ENCODE results near the gene C16orf78.
"Not testable (repeated sequence)": the region's sequence is repeated elsewhere in the genome, so short reads cannot be mapped to it uniquely, and the experiment has no call there.

C16orf78 gene

GRCh38 chr16:49349446-49350168 lies 24.0 kb upstream of the C16orf78 start:
- no peak for DNase-seq (ENCODE audit: low spot score)

DNA sequence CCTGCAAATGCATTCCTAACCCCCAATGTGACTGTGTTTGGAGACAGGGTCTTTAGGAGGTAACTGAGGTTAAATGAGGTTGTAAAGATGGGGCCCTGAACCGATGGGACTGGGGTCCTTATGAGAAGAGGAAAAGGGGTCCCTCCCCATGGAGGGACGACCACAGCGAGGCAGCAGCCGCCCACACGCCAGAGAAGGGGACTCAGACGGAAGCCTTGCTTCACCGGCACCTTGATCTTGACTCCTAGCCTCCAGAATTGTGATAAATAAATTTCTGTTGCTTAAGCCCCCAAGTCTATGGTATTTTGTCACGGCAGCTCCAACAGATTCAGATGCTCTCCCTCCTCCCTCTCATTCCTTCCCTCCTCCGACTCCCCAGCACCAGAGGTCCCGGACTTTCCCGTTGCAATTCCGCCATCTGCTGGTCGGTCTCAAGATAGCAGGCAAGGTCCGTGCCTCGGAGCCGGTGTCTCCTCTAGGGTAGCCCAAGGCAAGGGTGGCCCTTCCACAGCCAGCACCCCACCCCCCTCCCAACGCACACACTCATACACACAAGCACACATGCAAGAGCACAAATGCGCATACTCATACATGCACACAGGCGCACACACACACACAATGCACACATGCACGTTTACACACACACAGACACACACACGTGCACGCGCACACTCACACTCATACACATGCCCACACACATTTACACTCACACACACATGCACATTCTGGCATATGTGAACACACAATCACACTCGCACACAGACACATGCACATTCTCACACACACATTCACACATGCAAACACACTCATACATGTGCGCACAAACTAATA lies 23.1 kb upstream of the C16orf78 start:
- peak; percentile 75 for DNase-seq (ENCODE audit: low spot score)

DNA sequence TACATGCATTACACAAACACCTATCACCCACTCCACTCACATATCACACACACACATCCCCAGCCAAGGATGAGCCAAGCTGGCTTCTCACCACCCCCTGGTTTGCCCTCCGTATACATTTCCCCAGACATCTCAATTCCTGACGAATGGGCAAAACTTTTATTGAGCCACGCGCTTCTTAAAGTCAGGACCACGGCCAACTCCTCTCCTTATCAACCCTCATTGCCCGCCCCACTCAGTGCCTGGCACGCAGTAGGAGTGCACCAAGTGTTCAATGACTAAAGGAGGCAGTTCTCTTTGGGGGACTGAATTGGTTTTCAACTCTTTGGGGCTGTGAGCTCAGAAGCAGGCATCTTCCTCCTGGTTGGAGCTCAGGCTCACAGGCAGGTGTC lies 22.5 kb upstream of the C16orf78 start:
- no peak for DNase-seq (ENCODE audit: low spot score)

DNA sequence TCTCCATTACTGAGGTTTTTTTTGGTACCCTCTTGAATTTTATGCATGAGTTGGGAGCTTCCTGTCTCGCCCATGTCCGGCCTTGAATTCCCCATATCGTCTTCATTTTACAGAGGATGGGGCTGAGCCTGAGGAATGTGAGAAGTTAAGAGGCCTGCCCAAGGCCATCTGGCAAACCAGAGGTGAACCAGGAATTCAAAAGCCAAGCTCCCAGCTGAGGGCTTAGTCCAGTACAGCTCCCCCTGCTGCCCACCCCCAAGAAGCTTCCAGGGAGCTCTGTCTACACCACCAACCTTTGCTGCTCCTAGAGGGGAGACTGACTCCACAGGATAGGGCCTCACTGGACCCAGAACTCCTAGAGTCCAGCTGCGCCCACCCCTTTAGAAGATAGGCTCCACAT lies 20.7 kb upstream of the C16orf78 start:
- DNase-seq (ENCODE audit: low spot score): peak; percentile 10

DNA sequence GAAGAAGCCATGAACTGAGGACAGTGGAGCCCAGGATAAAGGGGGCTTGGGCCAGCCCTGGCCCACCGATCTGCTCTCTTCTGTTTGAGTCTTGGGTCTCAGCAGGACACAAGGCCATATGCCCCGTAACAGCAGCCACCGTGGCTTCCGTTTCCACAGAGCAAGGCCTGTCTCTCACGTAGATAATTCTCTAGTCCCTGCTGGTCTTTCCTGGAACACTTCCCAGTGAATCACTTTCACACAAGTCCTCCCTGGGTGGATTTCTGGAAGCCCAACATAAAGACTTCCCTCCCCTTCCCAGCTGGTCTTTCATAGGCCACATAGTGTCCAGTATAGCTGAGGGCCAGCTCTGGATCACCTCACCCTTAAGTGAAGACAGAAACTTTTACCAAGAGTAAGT lies 19.9 kb upstream of the C16orf78 start:
- DNase-seq (ENCODE audit: low spot score): no peak

DNA sequence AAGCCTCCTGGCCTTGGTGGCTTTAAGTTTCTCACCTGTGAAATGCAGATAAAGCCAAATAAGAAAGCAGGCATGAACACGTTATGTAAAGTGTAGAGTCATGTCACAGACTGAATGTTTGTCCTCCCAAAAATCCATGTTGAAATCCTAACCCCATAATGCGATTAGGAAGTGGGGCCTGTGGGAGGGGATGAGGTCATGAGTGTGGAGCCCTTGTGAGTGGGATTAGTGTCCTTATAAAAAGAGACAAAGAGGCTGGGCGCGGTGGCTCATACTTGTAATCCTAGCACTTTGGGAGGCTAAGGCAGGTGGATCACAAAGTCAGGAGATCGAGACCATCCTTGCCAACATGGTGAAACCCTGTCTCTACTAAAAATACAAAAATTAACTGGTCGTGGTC lies 19.5 kb upstream of the C16orf78 start:
- no peak for DNase-seq (ENCODE audit: low spot score)

DNA sequence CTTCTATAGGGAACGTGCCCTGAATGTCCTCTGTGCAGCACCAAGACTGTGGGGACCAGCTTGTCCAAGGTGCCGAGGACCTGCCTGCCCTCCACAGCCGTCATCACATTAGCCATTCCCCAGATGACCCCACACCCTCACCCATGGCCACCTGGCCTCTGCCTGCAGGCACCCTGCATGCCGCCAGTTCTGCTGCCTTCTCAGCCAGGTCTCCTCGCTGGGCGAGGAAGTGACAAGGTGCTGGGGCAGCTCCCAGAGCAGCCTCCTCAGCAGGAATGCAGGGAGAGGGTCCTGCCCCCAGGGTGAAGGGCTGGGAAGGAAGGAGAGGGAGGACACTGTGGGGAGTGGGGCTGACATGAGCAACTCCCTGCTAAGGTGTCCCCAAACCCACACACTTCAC lies 18.6 kb upstream of the C16orf78 start:
- no peak for DNase-seq (ENCODE audit: low spot score)

DNA sequence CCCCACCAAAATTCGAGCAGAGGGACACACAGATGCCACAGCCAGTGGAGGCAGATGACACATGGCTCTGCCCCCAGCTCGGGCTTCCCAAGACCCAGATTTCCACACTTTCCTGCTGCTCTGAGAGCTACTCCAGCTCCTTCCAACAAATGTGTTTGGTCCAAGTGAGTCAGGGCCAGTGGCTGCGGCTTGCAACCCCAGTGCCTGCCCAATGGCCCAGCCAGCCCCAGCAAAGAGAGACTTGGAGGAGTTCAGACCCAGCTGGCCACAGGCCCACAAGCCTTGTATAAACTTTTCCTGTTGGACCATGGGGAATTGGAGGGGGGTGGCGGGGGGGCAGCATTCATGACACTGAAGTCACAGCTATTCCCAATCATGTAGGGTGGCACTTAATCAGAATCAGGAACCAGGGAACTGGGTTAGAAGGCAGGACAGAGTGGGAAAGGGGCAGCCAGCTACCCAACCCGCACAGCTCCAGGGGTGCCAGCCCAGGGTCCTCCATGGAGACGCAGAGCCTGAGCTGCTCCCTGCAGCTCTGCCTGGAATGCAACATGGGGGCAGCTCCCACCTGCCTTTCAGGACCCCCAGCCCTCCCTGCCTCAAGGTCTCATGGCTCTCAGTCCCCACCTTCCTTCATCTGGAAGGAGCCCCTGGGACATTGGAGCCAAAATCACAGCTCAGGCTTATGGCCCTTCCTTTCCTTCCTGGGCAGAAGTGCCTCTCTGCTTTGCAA lies 17.5 kb upstream of the C16orf78 start:
- DNase-seq (ENCODE audit: low spot score): no peak

DNA sequence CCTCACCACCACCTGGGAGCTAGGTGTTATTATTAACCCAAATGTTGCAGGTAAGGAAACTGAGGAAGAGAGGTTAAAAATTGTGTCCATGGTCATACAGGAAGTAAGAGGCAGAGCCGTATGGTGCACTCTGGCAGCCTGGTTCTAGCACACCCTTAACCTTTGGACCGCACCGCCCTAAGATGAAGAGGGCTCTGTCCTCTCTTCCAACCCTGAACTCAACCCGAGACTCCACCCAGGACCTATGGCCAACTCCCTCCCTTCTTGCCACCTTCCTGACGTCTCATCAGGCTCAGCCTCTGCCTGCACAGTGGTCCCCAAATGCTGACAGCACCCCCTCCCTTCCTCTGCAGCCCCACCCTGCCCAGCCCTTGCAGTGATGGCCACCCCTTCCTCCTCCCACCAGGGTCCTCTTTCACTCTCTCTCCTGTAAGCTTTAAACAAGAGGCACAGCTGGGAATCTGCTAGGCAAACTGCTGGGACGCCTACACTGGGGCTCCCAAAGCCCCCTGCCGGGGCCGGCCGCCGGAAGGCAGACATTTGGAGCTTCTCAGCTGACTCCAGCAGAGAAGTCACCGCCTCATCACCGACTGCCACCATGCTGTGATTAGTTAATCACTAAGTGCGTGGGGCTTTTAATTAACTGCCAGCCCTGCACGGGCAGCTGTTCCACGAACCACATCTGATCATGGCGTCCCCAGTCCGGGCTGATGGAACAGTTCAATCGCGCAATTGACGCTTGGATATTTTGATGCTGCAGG lies 16.7 kb upstream of the C16orf78 start:
- DNase-seq (ENCODE audit: low spot score): no peak

DNA sequence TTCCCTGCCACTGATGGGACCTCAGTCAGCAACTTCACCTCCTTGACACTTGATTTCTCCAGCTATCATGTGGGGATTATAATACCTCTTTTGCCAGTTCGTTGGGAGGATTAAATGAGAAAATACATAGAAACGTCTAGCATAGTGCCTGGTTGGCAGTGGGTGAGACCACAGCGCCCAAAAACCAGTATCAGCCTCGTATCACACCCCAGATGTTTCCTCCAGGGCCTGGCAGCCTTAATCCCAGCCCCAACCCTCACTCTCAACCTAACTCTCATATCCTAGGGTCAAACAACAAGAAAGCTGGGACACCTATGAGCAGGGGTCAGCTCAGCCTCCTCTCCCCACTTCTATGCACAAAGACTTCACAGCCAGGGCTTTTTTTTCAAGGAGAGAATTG lies 14.0 kb upstream of the C16orf78 start:
- DNase-seq (ENCODE audit: low spot score): no peak

DNA sequence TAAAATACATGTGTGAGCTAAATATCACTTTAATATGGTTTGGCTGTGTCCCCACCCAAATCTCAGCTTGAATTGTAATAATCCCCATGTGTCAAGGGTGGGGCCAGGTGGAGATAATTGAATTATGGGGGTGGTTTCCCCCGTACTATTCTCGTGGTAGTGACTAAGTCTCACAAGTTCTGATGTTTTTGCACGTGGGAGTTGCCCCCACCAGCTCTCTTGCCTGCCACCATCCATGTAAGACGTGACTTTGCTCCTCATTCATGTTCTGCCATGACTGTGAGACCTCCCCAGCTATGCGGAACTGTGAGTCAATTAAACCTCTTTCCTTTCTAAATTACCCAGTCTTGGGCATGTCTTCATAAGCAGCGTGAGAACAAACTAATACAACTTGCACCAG lies 11.9 kb upstream of the C16orf78 start:
- not testable (repeated sequence) for DNase-seq (ENCODE audit: low spot score)

DNA sequence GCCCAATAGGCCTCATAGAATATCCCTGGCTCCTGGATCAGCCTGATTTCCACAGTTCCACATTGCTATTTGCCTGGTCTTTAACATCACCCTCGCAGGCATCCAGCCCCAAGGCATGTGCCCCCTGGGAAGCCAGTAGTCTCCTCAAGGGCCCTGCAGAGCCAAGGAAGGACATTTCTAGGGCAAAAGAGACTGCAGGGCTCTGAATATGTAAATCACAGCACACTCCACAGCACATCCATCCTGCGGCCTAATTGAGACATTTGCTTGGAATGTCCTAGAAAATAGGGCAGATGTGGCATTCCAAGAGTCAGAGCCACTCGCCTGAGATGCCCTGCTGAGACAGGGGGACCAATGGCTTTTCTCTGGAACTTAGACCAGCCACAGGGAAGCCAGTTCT lies 11.4 kb upstream of the C16orf78 start:
- no peak for DNase-seq (ENCODE audit: low spot score)

- DNase-seq (ENCODE audit: low spot score): no peak
Observed at GRCh38 chr16:49365711-49366509, 7.7 kb upstream of the C16orf78 start.

DNA sequence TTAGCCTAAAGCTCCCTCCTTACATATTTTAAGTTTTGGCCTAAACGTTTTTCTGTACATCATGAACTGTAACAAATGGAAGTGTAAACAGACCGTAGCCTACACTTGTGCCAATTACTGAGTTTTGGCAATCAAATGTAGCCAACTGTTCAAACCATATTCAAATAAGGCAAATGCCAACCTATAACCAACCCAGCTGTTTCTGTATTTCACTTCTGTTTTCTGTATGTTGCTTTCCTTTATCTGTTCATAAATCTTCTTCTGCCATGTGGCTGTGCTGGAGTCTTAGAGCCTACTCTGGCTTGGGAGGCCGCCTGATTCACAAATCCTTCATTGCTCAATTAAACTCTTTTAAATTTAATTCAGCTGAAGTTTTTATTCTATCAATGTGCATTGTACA lies 6.9 kb upstream of the C16orf78 start:
- no peak for DNase-seq (ENCODE audit: low spot score)

- no peak for DNase-seq (ENCODE audit: low spot score)
Observed at GRCh38 chr16:49369651-49370611, 3.7 kb upstream of the C16orf78 start.

GRCh38 chr16:49376206-49376605 lies 2.6 kb downstream of the C16orf78 start:
- no peak for DNase-seq (ENCODE audit: low spot score)

- no peak for DNase-seq (ENCODE audit: low spot score)
Observed at GRCh38 chr16:49377196-49377755, 3.7 kb downstream of the C16orf78 start.

DNA sequence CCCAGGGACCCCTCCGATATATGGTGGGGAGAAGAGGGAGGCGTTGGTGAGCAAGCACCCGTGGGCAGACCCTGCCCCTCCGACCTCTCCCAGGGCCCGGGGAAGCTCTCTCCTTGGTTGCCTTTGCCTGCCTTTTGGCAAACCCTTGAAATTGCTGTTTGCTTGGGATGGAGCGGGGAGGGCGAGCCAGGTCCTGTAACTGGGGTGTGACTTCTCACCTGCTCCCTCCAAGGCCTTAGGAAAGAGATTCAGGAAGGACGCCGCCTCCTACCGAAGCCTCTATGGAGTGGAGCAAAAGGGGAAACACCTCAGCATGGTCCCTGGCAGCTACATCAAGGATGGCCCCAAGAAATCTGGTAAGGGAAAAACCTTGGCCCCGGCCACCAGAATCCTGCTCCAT lies 4.6 kb downstream of the C16orf78 start:
- DNase-seq (ENCODE audit: low spot score): no peak

DNA sequence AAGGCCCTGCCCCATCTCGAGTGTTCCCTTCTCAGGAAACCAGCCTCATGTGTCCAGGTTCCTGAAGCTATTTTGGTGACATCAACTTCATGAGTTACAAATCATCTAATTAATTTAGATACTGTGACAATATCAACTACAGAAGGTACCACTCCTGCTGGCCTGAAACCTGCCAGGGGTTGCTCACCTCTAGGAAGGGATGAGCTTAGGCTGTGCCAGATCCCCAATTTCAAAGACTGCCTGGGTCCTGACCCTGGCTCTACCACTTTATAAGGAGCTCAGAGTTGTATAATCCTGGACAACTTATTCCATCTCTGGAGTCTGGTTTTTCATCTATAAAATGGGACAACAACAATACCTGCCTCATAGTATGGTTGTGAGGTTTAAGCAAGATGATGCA lies 5.2 kb downstream of the C16orf78 start:
- no peak for DNase-seq (ENCODE audit: low spot score)

DNA sequence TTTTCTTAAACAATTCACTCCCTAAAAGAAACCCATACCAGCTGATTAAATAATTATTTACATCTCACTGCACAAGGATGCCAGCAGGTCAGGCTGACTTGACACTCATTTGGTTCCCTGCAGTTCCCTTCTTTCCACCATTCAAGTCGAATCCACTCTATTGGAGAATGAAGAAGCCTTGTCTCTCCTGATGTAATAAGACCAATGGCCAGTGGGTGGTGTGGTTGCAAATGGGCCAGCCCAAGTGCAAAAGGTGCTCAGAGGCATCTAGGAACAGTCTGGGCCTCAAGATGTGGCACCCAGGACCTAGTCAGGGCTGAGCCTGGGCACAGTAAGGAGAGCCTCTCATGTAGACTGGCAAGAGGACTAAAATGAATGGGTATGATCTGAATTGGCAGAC lies 9.3 kb downstream of the C16orf78 start:
- DNase-seq (ENCODE audit: low spot score): no peak

All from AG08395 (cell line).